HUES6 (cell line): ENCODE measurements around the gene RNF152.

Source experiments
- H3K27ac ChIP-seq: 2 replicates; pipeline ENCODE4 v1.7.0; 2013; ENCODE audit warnings: low read depth, mild to moderate bottlenecking, low read length, inconsistent platforms
- H3K27me3 ChIP-seq: 2 replicates; pipeline ENCODE4 v1.6.1; 2013; ENCODE audit warnings: low read length; ENCODE audit not compliant: control insufficient read depth, insufficient read depth
- H3K36me3 ChIP-seq: 2 replicates; pipeline ENCODE4 v1.6.1; 2013; ENCODE audit warnings: low read length; ENCODE audit not compliant: control insufficient read depth, insufficient read depth
- H3K4me1 ChIP-seq: 2 replicates; pipeline ENCODE4 v1.6.1; 2013; ENCODE audit warnings: low read length; ENCODE audit not compliant: control insufficient read depth, insufficient read depth
- H3K4me3 ChIP-seq: 2 replicates; pipeline ENCODE4 v1.5.1; 2013; ENCODE audit warnings: low read depth, low read length
- H3K9ac ChIP-seq: one replicate; pipeline ENCODE4 v1.6.1; 2013; ENCODE audit warnings: mild to moderate bottlenecking, low read length
- H3K9me3 ChIP-seq: 2 replicates; pipeline ENCODE4 v1.6.1; 2013; ENCODE audit warnings: low read depth, low read length; ENCODE audit not compliant: control insufficient read depth, insufficient read depth

The RNF152 gene, protein sequence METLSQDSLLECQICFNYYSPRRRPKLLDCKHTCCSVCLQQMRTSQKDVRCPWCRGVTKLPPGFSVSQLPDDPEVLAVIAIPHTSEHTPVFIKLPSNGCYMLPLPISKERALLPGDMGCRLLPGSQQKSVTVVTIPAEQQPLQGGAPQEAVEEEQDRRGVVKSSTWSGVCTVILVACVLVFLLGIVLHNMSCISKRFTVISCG

GRCh38 chr18:61892683-61893308, at the start of gene RNF152:
Gene RNF152 (minus strand): TSS chr18:61893007. CDS start chr18:61816463, 76,544 bp downstream.
- Histone ChIP-seq H3K4me1 (peaks cover 34% of the 10 kb centered on the region), H3K9ac (peak within 1 kb of the TSS; percentile 58), H3K27ac (no peak within 1 kb of the TSS), H3K27me3 (peaks cover 34% of the 10 kb centered on the region), H3K9me3 (no peaks in the 10 kb centered on the region), H3K36me3 (peaks cover 5% of the 10 kb centered on the region), H3K4me3 (peak within 1 kb of the TSS; percentile 82)

DNA sequence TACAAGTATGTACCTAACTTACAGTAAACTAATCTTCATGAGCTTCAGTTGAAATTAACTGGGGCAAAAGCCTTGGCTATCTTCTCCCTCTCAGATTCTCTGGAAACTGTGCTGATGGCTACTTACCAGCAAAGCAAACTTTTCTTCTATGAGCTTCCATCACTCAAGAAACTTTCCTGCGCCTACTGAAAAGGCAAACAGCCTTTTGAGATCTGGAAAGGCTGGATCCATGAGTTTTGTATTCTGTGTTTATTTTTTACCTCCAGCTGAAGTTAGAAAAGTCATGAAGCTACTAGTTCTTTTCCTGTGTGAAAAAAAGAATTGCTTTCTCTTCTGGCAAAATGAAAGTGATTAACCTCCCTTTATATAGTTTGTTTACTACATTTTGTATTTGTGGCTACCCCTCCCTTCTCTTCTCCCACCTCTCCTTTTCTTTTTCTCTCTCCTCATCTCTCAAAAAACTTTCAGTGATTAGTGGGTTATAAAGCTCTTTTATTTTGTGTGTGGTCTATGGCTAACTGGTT, 49.2 kb upstream of the RNF152 start:
- H3K4me3 ChIP-seq: no peak overlapping the region
- 0 out of 2 replicates have a peak, but pooled peaks cover 6% of the 10 kb centered on the region for H3K9me3 ChIP-seq
- no peaks in the 10 kb centered on the region for H3K36me3 ChIP-seq
- no peak overlapping the region for H3K9ac ChIP-seq
- no peak overlapping the region for H3K27ac ChIP-seq
- H3K27me3 ChIP-seq: no peaks in the 10 kb centered on the region
- H3K4me1 ChIP-seq: no peaks in the 10 kb centered on the region

DNA sequence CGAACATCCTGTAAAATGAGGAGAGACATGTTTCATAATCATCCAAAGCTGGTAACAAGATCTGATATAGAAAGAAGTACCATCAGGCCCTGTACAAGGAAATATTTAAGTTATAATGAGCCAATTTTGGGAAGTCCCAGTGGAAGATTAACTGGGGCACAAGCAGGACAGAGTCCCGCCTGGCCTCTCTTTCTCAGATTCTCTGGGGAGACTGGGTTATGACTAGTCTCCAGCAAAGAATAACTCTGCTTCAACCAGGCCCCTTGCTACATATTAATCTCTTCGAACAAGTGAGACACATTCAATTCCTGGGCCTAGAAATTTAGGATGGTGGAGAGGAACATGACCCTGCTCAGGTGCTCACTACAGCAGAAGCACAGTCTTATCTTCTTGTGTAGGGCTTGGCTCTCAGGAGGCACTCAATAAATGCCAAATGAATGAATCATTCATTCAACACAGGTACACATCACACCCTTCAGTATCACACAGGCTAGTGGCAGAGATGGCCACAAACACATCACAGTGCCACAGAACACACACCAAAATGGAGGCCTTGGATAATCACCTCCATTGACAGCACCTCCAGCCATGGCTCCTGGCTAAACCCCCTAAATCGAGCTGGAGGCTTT, 46.4 kb upstream of the RNF152 start:
- no peaks in the 10 kb centered on the region for H3K4me1 ChIP-seq
- H3K4me3 ChIP-seq: no peak overlapping the region
- H3K27ac ChIP-seq: no peak overlapping the region
- 0 out of 2 replicates have a peak, but pooled peaks cover 6% of the 10 kb centered on the region for H3K9me3 ChIP-seq
- H3K9ac ChIP-seq: no peak overlapping the region
- no peaks in the 10 kb centered on the region for H3K36me3 ChIP-seq
- no peaks in the 10 kb centered on the region for H3K27me3 ChIP-seq

- Histone ChIP-seq H3K4me3 (no peak overlapping the region), H3K27me3 (no peaks in the 10 kb centered on the region), H3K9me3 (peaks cover 7% of the 10 kb centered on the region), H3K9ac (no peak overlapping the region), H3K4me1 (no peaks in the 10 kb centered on the region), H3K36me3 (no peaks in the 10 kb centered on the region), H3K27ac (no peak overlapping the region)
Measured at GRCh38 chr18:61935362-61935761, 42.6 kb upstream of the RNF152 start.

DNA sequence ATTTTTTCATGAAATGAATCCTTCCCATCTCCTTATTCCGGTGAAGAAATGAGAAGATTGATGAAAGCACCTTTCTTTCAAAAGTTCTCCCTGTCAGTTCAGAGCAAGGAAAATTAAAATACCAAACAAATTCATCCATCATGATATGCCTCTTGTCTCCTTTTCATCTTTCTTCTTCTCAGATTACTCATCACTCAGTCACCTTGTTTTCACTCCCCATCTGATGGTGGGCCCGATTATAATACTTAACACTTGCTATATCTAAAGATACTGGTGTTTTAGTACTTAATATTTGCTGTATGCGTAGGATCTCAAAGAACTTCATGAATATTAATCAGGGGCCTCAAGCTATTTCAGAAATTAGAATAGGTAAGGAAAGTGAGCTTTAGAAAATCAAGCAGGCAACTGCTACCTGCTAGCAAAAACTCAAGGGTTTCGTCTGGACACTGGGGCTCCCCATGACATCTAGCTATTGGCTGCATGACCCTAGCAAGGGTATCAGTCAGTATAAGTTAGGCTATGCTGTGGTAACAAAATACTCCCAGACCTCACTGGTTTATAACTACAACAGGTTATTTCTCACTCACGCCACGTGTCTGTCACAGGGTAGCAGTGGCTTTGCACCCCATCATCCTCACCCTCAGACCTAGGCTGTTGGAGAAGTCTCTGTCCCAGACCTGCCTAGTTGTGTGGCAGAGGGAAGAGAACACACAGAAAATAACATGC, 39.0 kb upstream of the RNF152 start:
- H3K27ac ChIP-seq: no peak overlapping the region
- no peak overlapping the region for H3K9ac ChIP-seq

GRCh38 chr18:61929881-61930640, 37.3 kb upstream of the RNF152 start:
- no peaks in the 10 kb centered on the region for H3K36me3 ChIP-seq
- H3K4me3 ChIP-seq: no peak overlapping the region
- no peaks in the 10 kb centered on the region; the same call in 1 of the 2 replicates for H3K4me1 ChIP-seq
- H3K9me3 ChIP-seq: peaks cover 24% of the 10 kb centered on the region
- no peak overlapping the region for H3K9ac ChIP-seq
- H3K27ac ChIP-seq: no peak overlapping the region
- H3K27me3 ChIP-seq: no peaks in the 10 kb centered on the region

More for the DNA sequence above, 39.0 kb upstream of the RNF152 start:
- no peaks in the 10 kb centered on the region; the same call in 1 of the 2 replicates for H3K4me1 ChIP-seq
- H3K4me3 ChIP-seq: no peak overlapping the region
- H3K9me3 ChIP-seq: peaks cover 24% of the 10 kb centered on the region
- no peaks in the 10 kb centered on the region for H3K36me3 ChIP-seq
- no peaks in the 10 kb centered on the region for H3K27me3 ChIP-seq

DNA sequence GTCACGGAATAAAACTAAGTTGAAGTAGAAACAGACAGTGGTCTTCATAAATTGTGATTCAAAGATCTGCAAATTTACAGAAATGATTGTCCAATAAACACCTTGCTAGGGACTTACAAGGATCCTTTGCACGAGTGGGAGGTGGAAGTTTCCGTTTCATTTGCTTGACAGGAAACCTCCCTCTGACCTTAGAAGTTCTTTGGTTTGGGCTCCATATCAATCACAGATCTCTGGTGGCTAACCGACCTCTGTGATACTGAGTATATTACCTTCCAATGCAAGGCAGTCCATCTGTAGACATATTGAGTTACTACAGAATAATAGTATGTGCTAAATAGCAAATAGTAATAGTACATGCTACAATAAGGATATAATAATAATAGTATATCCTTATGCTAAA, 33.7 kb upstream of the RNF152 start:
- peaks cover 17% of the 10 kb centered on the region; the same call in 1 of the 2 replicates for H3K9me3 ChIP-seq
- no peak overlapping the region for H3K4me3 ChIP-seq
- no peaks in the 10 kb centered on the region for H3K36me3 ChIP-seq
- H3K4me1 ChIP-seq: no peaks in the 10 kb centered on the region; the same call in none of the 2 replicates
- H3K27ac ChIP-seq: no peak overlapping the region
- no peaks in the 10 kb centered on the region for H3K27me3 ChIP-seq
- H3K9ac ChIP-seq: no peak overlapping the region

GRCh38 chr18:61924550-61924949, 31.7 kb upstream of the RNF152 start:
- Histone ChIP-seq H3K4me3 (no peak overlapping the region), H3K36me3 (no peaks in the 10 kb centered on the region), H3K4me1 (no peaks in the 10 kb centered on the region; the same call in 1 of the 2 replicates), H3K27me3 (no peaks in the 10 kb centered on the region), H3K9me3 (peaks cover 17% of the 10 kb centered on the region; the same call in 1 of the 2 replicates), H3K27ac (no peak overlapping the region), H3K9ac (no peak overlapping the region)

GRCh38 chr18:61922435-61922834, 29.6 kb upstream of the RNF152 start:
- H3K27me3 ChIP-seq: no peaks in the 10 kb centered on the region
- no peak overlapping the region for H3K27ac ChIP-seq
- H3K9ac ChIP-seq: no peak overlapping the region
- H3K9me3 ChIP-seq: peaks cover 5% of the 10 kb centered on the region; the same call in 1 of the 2 replicates
- no peaks in the 10 kb centered on the region for H3K36me3 ChIP-seq
- no peak overlapping the region for H3K4me3 ChIP-seq
- no peaks in the 10 kb centered on the region; the same call in 1 of the 2 replicates for H3K4me1 ChIP-seq

GRCh38 chr18:61921621-61922235, 28.9 kb upstream of the RNF152 start:
- Histone ChIP-seq H3K4me3 (no peak overlapping the region), H3K27ac (no peak overlapping the region), H3K4me1 (no peaks in the 10 kb centered on the region; the same call in 1 of the 2 replicates), H3K9ac (no peak overlapping the region), H3K9me3 (no peaks in the 10 kb centered on the region), H3K27me3 (no peaks in the 10 kb centered on the region), H3K36me3 (no peaks in the 10 kb centered on the region)
